ENCODE data around the gene NAA20. TPM values are rescaled to one million over a fixed set of nuclear protein-coding genes. Genes with fewer than 3 reads are reported as not detected.

The NAA20 gene
- 10 to 100 TPM; 47.8 to 55.0 TPM for total RNA-seq
- polyA plus RNA-seq (ENCODE audit: insufficient read length in 2 of 2), result 10 to 100 TPM; 79.5 to 82.2 TPM
- long read RNA-seq, donor 1, transcript NAA20-202 (6 exons, 1,260 nt), result major isoform, 38 of 44 reads
- long read RNA-seq, donor 1, partial matches to known transcripts, result 0 of 44 reads
- long read RNA-seq, donor 1, other reads (novel, unspliced or antisense), result 6 of 44 reads
- long read RNA-seq, donor 2, transcript NAA20-202 (6 exons, 1,260 nt), result major isoform, 10 of 11 reads
- long read RNA-seq, donor 2, partial matches to known transcripts, result 0 of 11 reads
- long read RNA-seq, donor 2, other reads (novel, unspliced or antisense), result 0 of 11 reads
- long read RNA-seq, donor 3, transcript NAA20-202 (6 exons, 1,260 nt), result major isoform, 20 of 21 reads
- long read RNA-seq, donor 3, partial matches to known transcripts, result 0 of 21 reads
- long read RNA-seq, donor 3, other reads (novel, unspliced or antisense), result 0 of 21 reads
- long read RNA-seq, donor 4, transcript NAA20-202 (6 exons, 1,260 nt), result major isoform, 43 of 53 reads
- long read RNA-seq, donor 4, partial matches to known transcripts, result 0 of 53 reads
- long read RNA-seq, donor 4, other reads (novel, unspliced or antisense), result 7 of 53 reads

- H3K27me3 ChIP-seq (ENCODE audit: control insufficient read depth, insufficient read depth, low read length), result no peaks in the 10 kb centered on the region
- H3K4me1 ChIP-seq (ENCODE audit: control insufficient read depth, insufficient read depth, low read length), result peaks cover 22% of the 10 kb centered on the region
- under 1% methylated on average over 81 of the region's 81 CpGs for WGBS (ENCODE audit: insufficient coverage)
- DNase-seq (ENCODE audit: low read depth in 4 of 6, low spot score in 6 of 6), result peak; percentile 72 to 97 (median 81)
- H3K4me3 ChIP-seq (ENCODE audit: low read depth, low read length), result peak within 1 kb of the TSS; percentile 48
- H3K9me3 ChIP-seq (ENCODE audit: control insufficient read depth, insufficient read depth, low read length), result no peaks in the 10 kb centered on the region
- peaks cover 13% of the 10 kb centered on the region for H3K36me3 ChIP-seq (ENCODE audit: control insufficient read depth, insufficient read depth, low read length)
- peak within 1 kb of the TSS; percentile 38 for H3K27ac ChIP-seq (ENCODE audit: low read depth, low read length)
Observed at GRCh38 chr20:20017001-20017843, at the start of gene NAA20. TSS of gene NAA20 (plus strand) at chr20:20017362. CDS start at chr20:20017397, 35 bp downstream.

DNA sequence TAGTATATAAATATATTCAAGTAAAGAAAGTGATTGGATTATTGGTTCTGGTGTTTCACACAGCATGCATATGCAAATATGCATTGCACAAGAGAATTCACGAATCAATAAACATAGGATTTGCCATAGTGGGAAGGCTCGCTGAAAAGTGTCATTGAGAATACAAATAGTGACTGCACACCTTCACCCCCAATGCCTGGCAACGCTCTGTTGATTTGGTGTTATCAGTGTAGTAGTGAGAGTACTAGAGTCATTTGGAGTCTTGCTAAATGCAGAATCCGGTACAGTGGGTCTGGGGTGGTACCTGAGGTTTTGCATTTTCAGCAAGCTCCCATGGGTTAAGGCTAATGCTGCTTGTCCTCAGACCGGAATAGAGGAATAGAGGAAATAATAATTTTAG is 49.7 kb upstream of the NAA20 start:
- H3K4me1 ChIP-seq (ENCODE audit: control insufficient read depth, insufficient read depth, low read length), result no peaks in the 10 kb centered on the region
- H3K27ac ChIP-seq (ENCODE audit: low read depth, low read length), result no peak overlapping the region
- H3K27me3 ChIP-seq (ENCODE audit: control insufficient read depth, insufficient read depth, low read length), result no peaks in the 10 kb centered on the region
- H3K9me3 ChIP-seq (ENCODE audit: control insufficient read depth, insufficient read depth, low read length), result no peaks in the 10 kb centered on the region
- H3K36me3 ChIP-seq (ENCODE audit: control insufficient read depth, insufficient read depth, low read length), result peaks cover 8% of the 10 kb centered on the region
- 100% methylated on average over 1 of the region's 5 CpGs for WGBS (ENCODE audit: insufficient coverage)
- DNase-seq (ENCODE audit: low read depth in 4 of 6, low spot score in 6 of 6), result no peak
- H3K4me3 ChIP-seq (ENCODE audit: low read depth, low read length), result no peak overlapping the region

- H3K27me3 ChIP-seq (ENCODE audit: control insufficient read depth, insufficient read depth, low read length), result no peaks in the 10 kb centered on the region
- 92% methylated on average over 3 of the region's 7 CpGs for WGBS (ENCODE audit: insufficient coverage)
Observed at GRCh38 chr20:19968028-19968427, 49.1 kb upstream of the NAA20 start.

DNA sequence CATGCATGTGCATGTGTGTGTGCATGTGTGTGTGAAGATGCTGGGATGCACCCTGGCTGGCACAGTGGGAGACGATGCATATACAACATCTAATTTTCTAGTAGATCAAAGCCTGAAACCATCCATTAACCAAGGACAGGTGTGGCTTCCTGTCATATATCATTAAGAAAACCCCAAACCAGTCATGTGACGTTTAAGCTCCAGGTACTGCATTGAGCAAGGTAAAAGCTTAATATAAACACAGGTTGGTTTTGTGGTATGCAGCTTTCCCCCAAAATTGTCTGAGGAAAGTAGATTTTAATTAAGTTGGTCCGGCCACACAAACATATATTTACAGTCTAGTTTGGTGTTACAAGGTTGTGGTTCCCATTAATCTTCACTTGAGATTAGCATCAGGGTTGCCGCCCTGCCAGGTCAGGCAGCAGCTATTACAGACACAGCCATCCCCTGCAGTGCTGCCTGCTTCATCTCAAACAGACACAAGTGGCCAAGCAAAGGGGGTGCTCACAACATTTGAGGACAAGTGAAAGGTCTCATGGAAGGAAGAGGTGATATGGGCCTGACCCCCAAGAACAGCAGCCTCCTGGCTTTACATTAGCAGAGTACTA is 48.6 kb upstream of the NAA20 start:
- Histone ChIP-seq H3K36me3 (ENCODE audit: control insufficient read depth, insufficient read depth, low read length) (peaks cover 8% of the 10 kb centered on the region), H3K4me1 (ENCODE audit: control insufficient read depth, insufficient read depth, low read length) (peaks cover 3% of the 10 kb centered on the region), H3K9me3 (ENCODE audit: control insufficient read depth, insufficient read depth, low read length) (no peaks in the 10 kb centered on the region), H3K27ac (ENCODE audit: low read depth, low read length) (no peak overlapping the region), H3K27me3 (ENCODE audit: control insufficient read depth, insufficient read depth, low read length) (no peaks in the 10 kb centered on the region), H3K4me3 (ENCODE audit: low read depth, low read length) (no peak overlapping the region)
- no peak for DNase-seq (ENCODE audit: low read depth in 4 of 6, low spot score in 6 of 6)
- WGBS (ENCODE audit: insufficient coverage), result no CpG with 5 or more reads among the region's 4 CpGs

More at GRCh38 chr20:19968028-19968427, 49.1 kb upstream of the NAA20 start:
- no peaks in the 10 kb centered on the region for H3K4me1 ChIP-seq (ENCODE audit: control insufficient read depth, insufficient read depth, low read length)
- no peaks in the 10 kb centered on the region for H3K9me3 ChIP-seq (ENCODE audit: control insufficient read depth, insufficient read depth, low read length)
- H3K27ac ChIP-seq (ENCODE audit: low read depth, low read length), result no peak overlapping the region
- H3K36me3 ChIP-seq (ENCODE audit: control insufficient read depth, insufficient read depth, low read length), result peaks cover 8% of the 10 kb centered on the region
- no peak for DNase-seq (ENCODE audit: low read depth in 4 of 6, low spot score in 6 of 6)
- no peak overlapping the region for H3K4me3 ChIP-seq (ENCODE audit: low read depth, low read length)

DNA sequence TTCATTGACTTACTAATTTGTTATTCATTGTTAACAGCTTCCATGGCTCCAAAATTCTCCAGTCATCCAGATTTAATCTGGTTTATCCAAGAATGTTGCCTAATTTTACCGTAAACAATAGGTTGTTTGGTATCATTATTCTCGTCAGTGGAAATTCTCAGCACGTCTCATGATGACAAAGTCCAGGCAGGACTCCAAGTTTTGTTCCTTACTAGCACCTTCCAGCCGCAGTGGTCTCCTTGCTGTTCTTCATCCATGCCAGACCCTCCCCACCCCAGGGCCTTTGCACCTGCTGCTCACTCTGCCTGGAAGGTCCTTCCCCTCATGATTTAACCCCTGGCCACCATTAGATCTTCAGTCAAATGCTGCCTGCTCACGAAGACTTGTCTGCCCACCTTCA is 48.1 kb upstream of the NAA20 start:
- peaks cover 8% of the 10 kb centered on the region for H3K36me3 ChIP-seq (ENCODE audit: control insufficient read depth, insufficient read depth, low read length)

DNA sequence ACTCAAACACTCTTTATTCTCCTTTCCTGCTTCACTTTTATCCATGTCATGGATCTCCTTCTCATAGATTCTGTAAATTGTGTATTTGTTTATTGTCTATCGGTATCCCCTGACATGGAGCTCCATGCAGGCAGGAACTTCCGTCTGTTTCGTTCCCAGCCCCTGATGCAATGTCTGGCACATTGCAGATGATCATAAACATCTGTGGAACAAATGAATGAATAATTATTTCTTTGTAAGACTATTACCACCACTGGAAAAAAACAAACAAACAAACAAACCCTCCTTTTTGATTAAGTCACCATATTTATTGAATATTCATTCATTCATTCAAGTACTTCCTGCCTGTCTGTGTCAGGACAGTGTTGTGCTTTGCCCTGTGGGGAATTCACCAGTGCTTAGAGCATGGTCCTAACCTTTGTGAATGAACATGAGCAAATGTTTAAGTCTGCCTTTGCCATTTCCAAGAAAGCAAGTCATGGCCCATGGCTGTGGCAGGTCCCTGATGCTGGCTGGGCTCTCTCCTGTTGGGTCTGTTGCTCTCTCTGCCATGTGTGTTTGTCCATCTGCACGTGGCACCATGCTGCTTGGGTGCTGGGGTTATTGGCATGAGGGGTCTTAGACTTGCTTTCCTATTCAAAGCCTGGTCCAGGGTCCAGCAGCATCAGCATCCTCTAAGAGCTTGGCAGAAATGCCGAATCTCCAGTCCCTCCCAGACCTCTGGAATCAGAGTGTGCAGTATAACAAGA is 47.5 kb upstream of the NAA20 start:
- no peak for DNase-seq (ENCODE audit: low read depth in 4 of 6, low spot score in 6 of 6)
- Histone ChIP-seq H3K4me1 (ENCODE audit: control insufficient read depth, insufficient read depth, low read length) (peaks cover 13% of the 10 kb centered on the region), H3K27me3 (ENCODE audit: control insufficient read depth, insufficient read depth, low read length) (no peaks in the 10 kb centered on the region), H3K9me3 (ENCODE audit: control insufficient read depth, insufficient read depth, low read length) (no peaks in the 10 kb centered on the region), H3K4me3 (ENCODE audit: low read depth, low read length) (no peak overlapping the region), H3K36me3 (ENCODE audit: control insufficient read depth, insufficient read depth, low read length) (peaks cover 8% of the 10 kb centered on the region), H3K27ac (ENCODE audit: low read depth, low read length) (no peak overlapping the region)
- WGBS (ENCODE audit: insufficient coverage), result no CpG with 5 or more reads among the region's 5 CpGs

More for the DNA sequence above, 48.1 kb upstream of the NAA20 start:
- WGBS (ENCODE audit: insufficient coverage), result 87% methylated on average over 3 of the region's 5 CpGs
- Histone ChIP-seq H3K9me3 (ENCODE audit: control insufficient read depth, insufficient read depth, low read length) (no peaks in the 10 kb centered on the region), H3K27me3 (ENCODE audit: control insufficient read depth, insufficient read depth, low read length) (no peaks in the 10 kb centered on the region), H3K4me1 (ENCODE audit: control insufficient read depth, insufficient read depth, low read length) (peaks cover 7% of the 10 kb centered on the region), H3K27ac (ENCODE audit: low read depth, low read length) (no peak overlapping the region), H3K4me3 (ENCODE audit: low read depth, low read length) (no peak overlapping the region)
- no peak for DNase-seq (ENCODE audit: low read depth in 4 of 6, low spot score in 6 of 6)

DNA sequence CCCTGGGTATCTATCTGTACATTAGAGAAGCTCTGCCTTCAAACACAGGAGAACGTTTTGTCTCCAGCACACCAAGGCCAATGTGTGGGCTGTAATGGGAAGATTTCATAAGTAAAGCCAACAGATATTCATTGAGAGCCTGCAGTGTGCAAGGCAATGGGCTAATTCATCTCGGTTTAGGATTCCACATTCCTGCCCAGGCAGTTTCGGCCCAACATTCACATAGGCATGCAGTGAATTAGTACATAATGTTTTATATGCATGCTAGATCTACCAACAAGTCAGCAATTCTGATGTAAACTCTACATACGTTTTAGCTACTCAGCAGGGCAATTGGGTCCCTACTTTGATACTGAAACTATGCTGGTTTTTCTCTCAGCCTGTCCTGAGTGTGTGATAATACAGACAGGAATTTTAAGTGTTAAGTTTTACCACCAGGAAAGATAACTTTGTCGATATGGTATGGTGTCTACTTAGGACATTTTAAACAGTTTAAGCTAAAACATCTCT is 46.9 kb upstream of the NAA20 start:
- no peak for DNase-seq (ENCODE audit: low read depth in 4 of 6, low spot score in 6 of 6)
- WGBS (ENCODE audit: insufficient coverage), result no CpG with 5 or more reads among the region's 5 CpGs
- peaks cover 17% of the 10 kb centered on the region for H3K4me1 ChIP-seq (ENCODE audit: control insufficient read depth, insufficient read depth, low read length)
- peaks cover 8% of the 10 kb centered on the region for H3K36me3 ChIP-seq (ENCODE audit: control insufficient read depth, insufficient read depth, low read length)
- no peak overlapping the region for H3K4me3 ChIP-seq (ENCODE audit: low read depth, low read length)
- H3K27ac ChIP-seq (ENCODE audit: low read depth, low read length), result no peak overlapping the region
- no peaks in the 10 kb centered on the region for H3K27me3 ChIP-seq (ENCODE audit: control insufficient read depth, insufficient read depth, low read length)
- no peaks in the 10 kb centered on the region for H3K9me3 ChIP-seq (ENCODE audit: control insufficient read depth, insufficient read depth, low read length)

GRCh38 chr20:19971116-19971515 is 46.0 kb upstream of the NAA20 start:
- 75% methylated on average over 7 of the region's 11 CpGs for WGBS (ENCODE audit: insufficient coverage)
- Histone ChIP-seq H3K4me3 (ENCODE audit: low read depth, low read length) (no peak overlapping the region), H3K4me1 (ENCODE audit: control insufficient read depth, insufficient read depth, low read length) (peaks cover 20% of the 10 kb centered on the region), H3K27ac (ENCODE audit: low read depth, low read length) (no peak overlapping the region), H3K27me3 (ENCODE audit: control insufficient read depth, insufficient read depth, low read length) (no peaks in the 10 kb centered on the region), H3K36me3 (ENCODE audit: control insufficient read depth, insufficient read depth, low read length) (peaks cover 8% of the 10 kb centered on the region), H3K9me3 (ENCODE audit: control insufficient read depth, insufficient read depth, low read length) (no peaks in the 10 kb centered on the region)
- no peak for DNase-seq (ENCODE audit: low read depth in 4 of 6, low spot score in 6 of 6)
